HepG2 (cell line): ENCODE data around the gene KIF2C. TPM values are rescaled to one million over a fixed set of nuclear protein-coding genes. Genes with fewer than 3 reads are reported as not detected.
A peak's percentile ranks its signal among the peaks of the same experiment; 100 is the strongest.

Experiments used
- BORCS8-MEF2B ChIP-seq: sonication (generic); formaldehyde crosslinking; IDR thresholded peaks from 2 replicates; pipeline ENCODE4 v1.8.0; 2022; ENCODE audit warnings: mild to moderate bottlenecking, missing genetic modification reagents
- BRD4 ChIP-seq: sonication (generic); formaldehyde crosslinking; IDR thresholded peaks from 2 replicates; pipeline ENCODE4 v1.4.0; 2020; ENCODE audit warnings: missing genetic modification reagents
- ISL2 ChIP-seq: sonication (generic); formaldehyde crosslinking; IDR thresholded peaks from 2 replicates; pipeline ENCODE4 v1.5.0; 2020; ENCODE audit warnings: missing genetic modification reagents
- KDM6A ChIP-seq: IDR thresholded peaks from 2 replicates; pipeline ENCODE4 v1.6.1; 2016; ENCODE audit warnings: low read depth
- LRRFIP1 ChIP-seq: sonication (generic); formaldehyde crosslinking; conservative IDR thresholded peaks from 2 replicates; pipeline ENCODE4 v1.4.0; 2020; ENCODE audit warnings: missing genetic modification reagents
- REL ChIP-seq: sonication (generic); formaldehyde crosslinking; conservative IDR thresholded peaks from 2 replicates; pipeline ENCODE4 v1.8.0; 2022; ENCODE audit warnings: mild to moderate bottlenecking, missing genetic modification reagents, moderate library complexity
- SCMH1 ChIP-seq: sonication (generic); formaldehyde crosslinking; IDR thresholded peaks from 2 replicates; pipeline ENCODE4 v1.9.0; 2021; ENCODE audit warnings: missing genetic modification reagents, mild to moderate bottlenecking, borderline replicate concordance
- SOX13 ChIP-seq, 3 experiments: fragments of 450-650 bp in 1 of 3; sonication (generic) in 1 of 3; formaldehyde crosslinking in 1 of 3; IDR thresholded peaks in 2 of 3; conservative IDR thresholded peaks in 1 of 3; 2 replicates each; pipeline versions ENCODE4 v1.5.0 to v1.6.1; 2016 to 2020; ENCODE audit warnings: antibody characterized with exemption in 1 of 3, mild to moderate bottlenecking in 1 of 3, missing compliant biosample characterization in 1 of 3, missing genetic modification reagents in 1 of 3, moderate library complexity in 1 of 3
- SP1 ChIP-seq, 2 experiments: fragments of 450-650 bp in 1 of 2; sonication (generic) in 1 of 2; formaldehyde crosslinking in 1 of 2; IDR thresholded peaks; 2 replicates each; pipeline versions ENCODE4 v1.4.0 to v1.6.1; 2016 to 2020; ENCODE audit warnings: missing genetic modification reagents in 1 of 2
- ZBTB39 ChIP-seq: sonication (generic); formaldehyde crosslinking; IDR thresholded peaks from 2 replicates; pipeline ENCODE4 v1.5.0; 2020; ENCODE audit warnings: missing genetic modification reagents
- ZNF121 ChIP-seq: sonication (generic); formaldehyde crosslinking; IDR thresholded peaks from 2 replicates; pipeline ENCODE4 v1.5.0; 2020; ENCODE audit warnings: mild to moderate bottlenecking, missing genetic modification reagents
- ZNF232 ChIP-seq: sonication (generic); formaldehyde crosslinking; IDR thresholded peaks from 2 replicates; pipeline ENCODE4 v1.4.0; 2020; ENCODE audit warnings: missing genetic modification reagents, borderline replicate concordance
- ZNF414 ChIP-seq: sonication (generic); formaldehyde crosslinking; IDR thresholded peaks from 2 replicates; pipeline ENCODE4 v1.5.0; 2020; ENCODE audit warnings: missing genetic modification reagents
- ZNF468 ChIP-seq: sonication (generic); formaldehyde crosslinking; IDR thresholded peaks from 2 replicates; pipeline ENCODE4 v1.8.0; 2022; ENCODE audit warnings: mild to moderate bottlenecking, moderate library complexity, missing genetic modification reagents
- ZNF598 ChIP-seq: sonication (generic); formaldehyde crosslinking; IDR thresholded peaks from 2 replicates; pipeline ENCODE4 v1.5.1; 2020; ENCODE audit warnings: mild to moderate bottlenecking, missing genetic modification reagents, borderline replicate concordance
- polyA plus RNA-seq, 8 experiments: library from polyadenylated mRNA; depleted of rRNA in 3 of 8; stranded (reverse) in 7 of 8; unstranded in 1 of 8; fragments of >200 nt; fragmentation: Illumina TruSeq in 4 of 8; extraction: Trizol in 4 of 8; gene quantifications; 2 replicates each; pipeline versions ENCODE4 v1.2.1 to v1.2.3, GENCODE V29; 2011 to 2016; ENCODE audit warnings: low read depth in 4 of 8, missing spikeins in 1 of 8, mixed read lengths in 1 of 8; ENCODE audit not compliant: insufficient read depth in 1 of 8
- total RNA-seq, 5 experiments: library from RNA; depleted of rRNA; stranded (reverse); fragments of >200 nt; fragmentation: Illumina TruSeq; extraction: Trizol; gene quantifications; 2 replicates each; pipeline ENCODE4 v1.2.3, GENCODE V29; 2016; ENCODE audit warnings: low read depth in 1 of 5
- TF ChIP-seq, protein P1 (sequence below): sonication (generic); formaldehyde crosslinking; IDR thresholded peaks from 2 replicates; pipeline ENCODE4 v1.5.0; 2020; ENCODE audit warnings: mild to moderate bottlenecking, missing genetic modification reagents, moderate library complexity
- TF ChIP-seq, protein P2 (sequence below): sonication (generic); formaldehyde crosslinking; IDR thresholded peaks from 2 replicates; pipeline ENCODE4 v1.4.0; 2020; ENCODE audit warnings: low read depth, mild to moderate bottlenecking, missing genetic modification reagents

The KIF2C gene
- total and polyA plus RNA-seq, 2 of the 13 experiments (the other 11 are each of a cell fraction or from before 2014, with no cell fraction given): 29.7 to 53.7 TPM

GRCh38 chr1:44694863-44695478 lies 44.7 kb upstream of the KIF2C start (continued):
- TF ChIP-seq LRRFIP1 (no peak), BRD4 (CRISPR knock-in tag) (no peak), ZBTB39 (CRISPR knock-in tag) (peak; percentile 93), SP1 (IDR thresholded peaks at IDR 0.05) (no peak), SP1 (CRISPR knock-in tag; IDR thresholded peaks at IDR 0.05) (no peak), ZNF232 (CRISPR knock-in tag) (no peak), ISL2 (CRISPR knock-in tag) (no peak), ZNF414 (CRISPR knock-in tag) (no peak), SCMH1 (CRISPR knock-in tag) (no peak), ZNF598 (CRISPR knock-in tag) (no peak), ZNF468 (CRISPR knock-in tag) (no peak), ZNF121 (CRISPR knock-in tag) (no peak), KDM6A (no peak), REL (no peak), BORCS8-MEF2B (no peak), SOX13 (IDR thresholded peaks at IDR 0.05) (no peak), SOX13 (CRISPR knock-in tag; conservative IDR thresholded peaks at IDR 0.05 in 1 of 2, IDR thresholded peaks at IDR 0.05 in 1 of 2) (peak in 1 of 2 experiments; percentile 21; a peak in 1 of 4 replicates)
- TF ChIP-seq, protein P1, sequence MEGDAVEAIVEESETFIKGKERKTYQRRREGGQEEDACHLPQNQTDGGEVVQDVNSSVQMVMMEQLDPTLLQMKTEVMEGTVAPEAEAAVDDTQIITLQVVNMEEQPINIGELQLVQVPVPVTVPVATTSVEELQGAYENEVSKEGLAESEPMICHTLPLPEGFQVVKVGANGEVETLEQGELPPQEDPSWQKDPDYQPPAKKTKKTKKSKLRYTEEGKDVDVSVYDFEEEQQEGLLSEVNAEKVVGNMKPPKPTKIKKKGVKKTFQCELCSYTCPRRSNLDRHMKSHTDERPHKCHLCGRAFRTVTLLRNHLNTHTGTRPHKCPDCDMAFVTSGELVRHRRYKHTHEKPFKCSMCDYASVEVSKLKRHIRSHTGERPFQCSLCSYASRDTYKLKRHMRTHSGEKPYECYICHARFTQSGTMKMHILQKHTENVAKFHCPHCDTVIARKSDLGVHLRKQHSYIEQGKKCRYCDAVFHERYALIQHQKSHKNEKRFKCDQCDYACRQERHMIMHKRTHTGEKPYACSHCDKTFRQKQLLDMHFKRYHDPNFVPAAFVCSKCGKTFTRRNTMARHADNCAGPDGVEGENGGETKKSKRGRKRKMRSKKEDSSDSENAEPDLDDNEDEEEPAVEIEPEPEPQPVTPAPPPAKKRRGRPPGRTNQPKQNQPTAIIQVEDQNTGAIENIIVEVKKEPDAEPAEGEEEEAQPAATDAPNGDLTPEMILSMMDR (CRISPR knock-in tag): peak; percentile 24; the same call in 1 of the 2 replicates
- TF ChIP-seq, protein P2, sequence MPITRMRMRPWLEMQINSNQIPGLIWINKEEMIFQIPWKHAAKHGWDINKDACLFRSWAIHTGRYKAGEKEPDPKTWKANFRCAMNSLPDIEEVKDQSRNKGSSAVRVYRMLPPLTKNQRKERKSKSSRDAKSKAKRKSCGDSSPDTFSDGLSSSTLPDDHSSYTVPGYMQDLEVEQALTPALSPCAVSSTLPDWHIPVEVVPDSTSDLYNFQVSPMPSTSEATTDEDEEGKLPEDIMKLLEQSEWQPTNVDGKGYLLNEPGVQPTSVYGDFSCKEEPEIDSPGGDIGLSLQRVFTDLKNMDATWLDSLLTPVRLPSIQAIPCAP (CRISPR knock-in tag): no peak
